Esophagus muscularis mucosa (tissue), 4 donors: Measurements from ENCODE around the gene KIAA1191. TPM values are rescaled to one million over a fixed set of nuclear protein-coding genes. Genes with fewer than 3 reads are reported as not detected.

ENCODE experiments used
- DNase-seq: peaks from one replicate; pipeline ENCODE4 v3.0.0-alpha.2; 2017; ENCODE audit errors: extremely low spot score
- H3K27ac ChIP-seq, 4 donors: fragments of 200-600 bp; sonication (generic); replicated peaks in 1 of 4; 1 replicate in 3 of 4; 2 replicates in 1 of 4; pipeline ENCODE4 v1.5.1; 2016 to 2019; ENCODE audit warnings: mild to moderate bottlenecking in 1 of 4
- H3K27me3 ChIP-seq, 4 donors: fragments of 200-600 bp; sonication (generic); one replicate each; pipeline versions ENCODE4 v1.5.1 to v1.6.0; 2016 to 2019
- H3K36me3 ChIP-seq, 4 donors: fragments of 200-600 bp; sonication (generic); one replicate each; pipeline ENCODE4 v1.5.1; 2016 to 2019
- H3K4me1 ChIP-seq, 4 donors: fragments of 200-600 bp; sonication (generic); one replicate each; pipeline ENCODE4 v1.5.1; 2016 to 2019
- H3K4me3 ChIP-seq, 4 donors: fragments of 200-600 bp; sonication (generic); 1 replicate in 2 of 4; 2 replicates in 2 of 4; pipeline ENCODE4 v1.5.1; 2016 to 2019; ENCODE audit warnings: mild to moderate bottlenecking in 4 of 4, moderate library complexity in 1 of 4
- H3K9me3 ChIP-seq, 4 donors: fragments of 200-600 bp; sonication (generic); 1 replicate in 3 of 4; 2 replicates in 1 of 4; pipeline ENCODE4 v1.5.1; 2016 to 2019
- CTCF ChIP-seq, 3 experiments: fragments of 200-600 bp in 2 of 3; fragments of 450-650 bp in 1 of 3; sonication (generic) in 2 of 3; IDR thresholded peaks; one replicate each; pipeline ENCODE4 v1.5.1; 2017 to 2019; ENCODE audit warnings: antibody characterized with exemption in 3 of 3, mild to moderate bottlenecking in 2 of 3, moderate library complexity in 1 of 3
- EP300 ChIP-seq: sonication (generic); formaldehyde crosslinking; IDR thresholded peaks from one replicate; pipeline ENCODE4 v1.6.1; 2017; ENCODE audit warnings: antibody characterized with exemption
- POLR2A ChIP-seq: fragments of 450-650 bp; IDR thresholded peaks from one replicate; pipeline ENCODE4 v1.6.1; 2017; ENCODE audit warnings: antibody characterized with exemption, moderate library complexity, mild to moderate bottlenecking, low read depth
- POLR2AphosphoS5 ChIP-seq, 2 donors: sonication (generic); formaldehyde crosslinking; IDR thresholded peaks; one replicate each; pipeline ENCODE4 v1.6.1; 2017; ENCODE audit warnings: antibody characterized with exemption in 2 of 2
- WGBS: methylation state at CpG from one replicate; pipeline ENCODE4 v1.1.5; 2018; 5-methylcytosine and 5-hydroxymethylcytosine counted together
- intact Hi-C: fragments of 100-400 bp; cut with DNase I; formaldehyde crosslinking; loops from one replicate; pipeline ENCODE4 v1.15.1; 2023
- total RNA-seq, 4 donors: library from RNA; depleted of rRNA; stranded (reverse); fragments of >200 nt; gene quantifications; one replicate each; pipeline versions ENCODE4 v1.1.0 to v1.2.1, GENCODE V29; 2016

KIAA1191 gene
- total RNA-seq, 4 donors from 2014 or later: 115 to 157 (median 139) TPM

GRCh38 chr5:176359658-176360057 is 1.9 kb downstream of the KIAA1191 start:
- WGBS: 59% methylated on average over 4 of the region's 4 CpGs
- DNase-seq: no peak
- Histone ChIP-seq H3K36me3 (peaks cover 4 to 48% (median 30%) of the 10 kb centered on the region in 4 donors), H3K27me3 (no peaks in the 10 kb centered on the region), H3K9me3 (no peaks in the 10 kb centered on the region), H3K27ac (no peak overlapping the region), H3K4me1 (peaks cover 11 to 36% (median 31%) of the 10 kb centered on the region in 4 donors), H3K4me3 (peak overlapping the region in 2 of 4 donors; percentile 4 to 92)
- intact Hi-C loops: no loop called here
- TF ChIP-seq POLR2AphosphoS5 (IDR thresholded peaks at IDR 0.05) (no peak), EP300 (no peak), POLR2A (no peak), CTCF (IDR thresholded peaks at IDR 0.05) (no peak)

- no peaks in the 10 kb centered on the region for H3K27me3 ChIP-seq
- H3K4me3 ChIP-seq: no peak overlapping the region
- H3K27ac ChIP-seq: no peak overlapping the region
- no peak for DNase-seq
- peaks cover 10 to 25% (median 20%) of the 10 kb centered on the region in 4 donors for H3K4me1 ChIP-seq
- intact Hi-C loops: no loop called here
- 93% methylated on average over 3 of the region's 3 CpGs for WGBS
- TF ChIP-seq EP300: no peak
- peaks cover 19 to 82% (median 65%) of the 10 kb centered on the region in 4 donors for H3K36me3 ChIP-seq
- no peaks in the 10 kb centered on the region for H3K9me3 ChIP-seq
Measured at GRCh38 chr5:176356179-176356566, 5.4 kb downstream of the KIAA1191 start.

GRCh38 chr5:176355400-176356178 is 6.0 kb downstream of the KIAA1191 start:
- Histone ChIP-seq H3K4me1 (peaks cover 10 to 22% (median 16%) of the 10 kb centered on the region in 4 donors), H3K4me3 (no peak overlapping the region), H3K27ac (no peak overlapping the region), H3K9me3 (no peaks in the 10 kb centered on the region), H3K27me3 (no peaks in the 10 kb centered on the region), H3K36me3 (peaks cover 24 to 88% (median 71%) of the 10 kb centered on the region in 4 donors)
- intact Hi-C loops: no loop called here
- TF ChIP-seq EP300: no peak
- no peak for TF ChIP-seq POLR2AphosphoS5 (IDR thresholded peaks at IDR 0.05)
- no peak for TF ChIP-seq CTCF (IDR thresholded peaks at IDR 0.05)
- no peak for TF ChIP-seq POLR2A
- DNase-seq: no peak
- WGBS: 91% methylated on average over 16 of the region's 16 CpGs

GRCh38 chr5:176353533-176353932 is 8.0 kb downstream of the KIAA1191 start:
- Histone ChIP-seq H3K36me3 (peaks cover 36 to 98% (median 89%) of the 10 kb centered on the region in 4 donors), H3K9me3 (no peaks in the 10 kb centered on the region), H3K27me3 (no peaks in the 10 kb centered on the region), H3K27ac (no peak overlapping the region), H3K4me1 (peaks cover 0 to 8% (median 0%) of the 10 kb centered on the region in 4 donors), H3K4me3 (no peak overlapping the region)
- 89% methylated on average over 4 of the region's 4 CpGs for WGBS
- no peak for TF ChIP-seq EP300
- TF ChIP-seq CTCF (IDR thresholded peaks at IDR 0.05): no peak
- TF ChIP-seq POLR2A: no peak
- no peak for TF ChIP-seq POLR2AphosphoS5 (IDR thresholded peaks at IDR 0.05)
- DNase-seq: no peak
- intact Hi-C loops: no loop called here

GRCh38 chr5:176352116-176352878 is 9.3 kb downstream of the KIAA1191 start:
- TF ChIP-seq POLR2AphosphoS5 (IDR thresholded peaks at IDR 0.05) (no peak), CTCF (IDR thresholded peaks at IDR 0.05) (no peak), POLR2A (no peak), EP300 (no peak)

More at GRCh38 chr5:176352116-176352878, 9.3 kb downstream of the KIAA1191 start:
- H3K27me3 ChIP-seq: no peaks in the 10 kb centered on the region
- no peak overlapping the region for H3K27ac ChIP-seq
- no peak for DNase-seq
- no peaks in the 10 kb centered on the region for H3K9me3 ChIP-seq
- H3K4me3 ChIP-seq: no peak overlapping the region
- H3K36me3 ChIP-seq: peaks cover 45 to 100% (median 92%) of the 10 kb centered on the region in 4 donors
- intact Hi-C loops: no loop called here
- WGBS: 98% methylated on average over 5 of the region's 5 CpGs
- peaks cover 0 to 5% (median 0%) of the 10 kb centered on the region in 4 donors for H3K4me1 ChIP-seq
